CD4-positive, alpha-beta T cell (primary cell): Measurements from ENCODE around the gene HAPLN2. TPM values are rescaled to one million over a fixed set of nuclear protein-coding genes. Genes with fewer than 3 reads are reported as not detected.
A peak's percentile ranks its signal among the peaks of the same experiment; 100 is the strongest.

Experiments used
- ATAC-seq: fragments of 200-7000 bp; cut with Tn5 transposase; one replicate; pipeline ENCODE4 v1.10.0; 2022; ENCODE audit warnings: mild to moderate bottlenecking; ENCODE audit not compliant: poor library complexity
- CTCF ChIA-PET: fragments of 350-600 bp; sonication (Branson Sonifier 250); formaldehyde crosslinking; loops from one replicate; lab custom pipeline; 2021; ENCODE audit warnings: antibody characterized with exemption, inconsistent platforms; lab: Charles Lee
- POLR2A ChIA-PET: fragments of 350-600 bp; sonication (Branson Sonifier 250); formaldehyde crosslinking; loops from one replicate; lab custom pipeline; 2021; ENCODE audit warnings: antibody characterized with exemption, inconsistent platforms; lab: Charles Lee
- DNase-seq, 14 experiments: peaks; one replicate each; pipeline ENCODE4 v3.0.0-alpha.2; 2013 to 2020; ENCODE audit warnings: mixed read lengths in 2 of 14
- H3K27ac ChIP-seq, 2 donors: one replicate each; pipeline versions ENCODE4 v1.5.1 to v1.7.0; 2013; ENCODE audit warnings: low read length in 2 of 2, low read depth in 1 of 2, mild to moderate bottlenecking in 1 of 2
- H3K27me3 ChIP-seq, 2 experiments: 1 replicate in 1 of 2; 2 replicates in 1 of 2; pipeline versions ENCODE4 v1.6.1 to v1.7.0; 2013; ENCODE audit warnings: low read length in 2 of 2, control low read depth in 1 of 2, mild to moderate bottlenecking in 1 of 2, moderate library complexity in 1 of 2; ENCODE audit not compliant: insufficient read depth in 2 of 2, control insufficient read depth in 1 of 2
- H3K36me3 ChIP-seq: one replicate; pipeline ENCODE4 v1.6.1; 2013; ENCODE audit warnings: low read length, control low read depth; ENCODE audit not compliant: insufficient read depth
- H3K4me1 ChIP-seq: one replicate; pipeline ENCODE4 v1.6.1; 2013; ENCODE audit warnings: low read length, control low read depth; ENCODE audit not compliant: insufficient read depth
- H3K4me3 ChIP-seq: one replicate; pipeline ENCODE4 v1.5.1; 2013; ENCODE audit warnings: mild to moderate bottlenecking, low read length, moderate library complexity
- H3K9me3 ChIP-seq, 2 experiments: 1 replicate in 1 of 2; 2 replicates in 1 of 2; pipeline versions ENCODE4 v1.6.1 to v1.7.0; 2013; ENCODE audit warnings: low read length in 2 of 2, mild to moderate bottlenecking in 2 of 2, control low read depth in 1 of 2, moderate library complexity in 1 of 2; ENCODE audit not compliant: control insufficient read depth in 1 of 2, insufficient read depth in 1 of 2
- H3K27ac Mint-ChIP-seq: one replicate; pipeline ENCODE4 v1.8.0; 2020; ENCODE audit warnings: mixed read lengths
- H3K27me3 Mint-ChIP-seq: one replicate; pipeline ENCODE4 v1.8.0; 2021; ENCODE audit warnings: mixed read lengths
- H3K36me3 Mint-ChIP-seq: one replicate; pipeline ENCODE4 v1.8.0; 2021; ENCODE audit warnings: low read depth, mixed read lengths
- H3K4me1 Mint-ChIP-seq: one replicate; pipeline ENCODE4 v1.8.0; 2021; ENCODE audit warnings: low read depth, mixed read lengths
- H3K4me3 Mint-ChIP-seq: one replicate; pipeline ENCODE4 v1.8.0; 2020; ENCODE audit warnings: mild to moderate bottlenecking, mixed read lengths
- H3K9me3 Mint-ChIP-seq: one replicate; pipeline ENCODE4 v1.8.0; 2020; ENCODE audit warnings: mixed read lengths
- intact Hi-C, 2 experiments: fragments of 100-400 bp; cut with DNase I in 1 of 2; cut with micrococcal nuclease in 1 of 2; formaldehyde crosslinking; loops; one replicate each; pipeline versions ENCODE4 v1.15.1 to v1.9.0; 2023 to 2025; cut with DNase I, micrococcal nuclease
- total RNA-seq, 174 experiments: library from RNA in 2 of 174; stranded (reverse) in 2 of 174; gene quantifications; one replicate each; pipeline ENCODE4 v1.2.3 and lab custom pipeline; 2021 to 2026
- TF ChIP-seq, protein P1 (sequence below): fragments of 200-600 bp; IDR thresholded peaks from one replicate; pipeline ENCODE4 v1.8.0; 2022; ENCODE audit warnings: antibody characterized with exemption, mild to moderate bottlenecking

HAPLN2 gene
- total RNA-seq, 2 experiments from 2014 or later: 0.44 to 0.56 TPM

DNA sequence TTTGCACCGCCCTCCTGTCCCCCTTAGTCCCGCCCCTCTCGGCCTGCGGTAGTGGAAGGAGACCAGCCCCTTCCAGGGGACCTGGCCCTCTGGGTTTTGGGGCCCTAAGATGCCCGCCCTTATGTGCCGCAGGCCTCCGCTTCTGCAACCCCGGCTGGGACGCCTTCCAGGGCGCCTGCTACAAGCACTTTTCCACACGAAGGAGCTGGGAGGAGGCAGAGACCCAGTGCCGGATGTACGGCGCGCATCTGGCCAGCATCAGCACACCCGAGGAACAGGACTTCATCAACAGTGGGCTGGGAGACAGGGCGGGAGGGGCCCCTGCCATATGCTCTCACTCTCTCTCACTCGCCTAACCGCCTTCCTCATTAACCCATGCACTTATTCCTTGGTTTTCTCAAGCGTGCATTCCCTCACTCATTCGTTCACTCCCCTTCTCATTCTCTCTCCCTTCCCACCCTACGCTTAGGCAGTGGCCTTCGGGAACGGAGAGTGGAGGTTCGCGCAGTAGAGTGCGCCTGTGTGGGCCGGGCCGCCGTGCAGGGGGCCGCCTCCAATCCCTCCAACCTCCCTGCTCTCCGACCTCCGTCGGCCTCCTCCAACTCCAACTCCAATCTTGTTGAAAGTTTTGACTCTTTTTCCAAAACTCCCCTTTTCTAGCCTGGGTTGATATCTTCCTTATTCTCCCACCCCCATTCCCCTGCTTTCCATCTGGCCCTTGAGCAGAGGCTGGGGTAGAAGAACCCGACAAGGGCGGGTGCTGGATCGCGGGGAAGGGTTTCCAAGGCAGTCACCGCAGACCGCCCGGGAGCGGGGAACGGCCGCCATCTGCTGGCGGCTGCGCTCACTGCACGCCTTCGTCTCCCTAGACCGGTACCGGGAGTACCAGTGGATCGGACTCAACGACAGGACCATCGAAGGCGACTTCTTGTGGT lies 37.9 kb downstream of the HAPLN2 start:
- H3K27ac Mint-ChIP-seq: no peak overlapping the region
- peaks cover 61% of the 10 kb centered on the region for H3K27me3 Mint-ChIP-seq
- ATAC-seq (peak; percentile 60), DNase-seq (peak; percentile 51 to 86 (median 72))
- Histone ChIP-seq H3K9me3 (peaks cover 0 to 10% of the 10 kb centered on the region in 2 experiments), H3K4me1 (peaks cover 59% of the 10 kb centered on the region), H3K27me3 (peaks cover 45 to 53% of the 10 kb centered on the region in 2 experiments), H3K27ac (no peak overlapping the region), H3K36me3 (no peaks in the 10 kb centered on the region), H3K4me3 (peak overlapping the region; percentile 42)
- peak overlapping the region; percentile 77 for H3K4me3 Mint-ChIP-seq
- intact Hi-C loops: loop anchor here (1.0 kb wide), 1 partner anchor 31 kb away; no protein-coding TSS in a partner anchor
- peaks cover 56% of the 10 kb centered on the region for H3K4me1 Mint-ChIP-seq
- TF ChIP-seq, protein P1, sequence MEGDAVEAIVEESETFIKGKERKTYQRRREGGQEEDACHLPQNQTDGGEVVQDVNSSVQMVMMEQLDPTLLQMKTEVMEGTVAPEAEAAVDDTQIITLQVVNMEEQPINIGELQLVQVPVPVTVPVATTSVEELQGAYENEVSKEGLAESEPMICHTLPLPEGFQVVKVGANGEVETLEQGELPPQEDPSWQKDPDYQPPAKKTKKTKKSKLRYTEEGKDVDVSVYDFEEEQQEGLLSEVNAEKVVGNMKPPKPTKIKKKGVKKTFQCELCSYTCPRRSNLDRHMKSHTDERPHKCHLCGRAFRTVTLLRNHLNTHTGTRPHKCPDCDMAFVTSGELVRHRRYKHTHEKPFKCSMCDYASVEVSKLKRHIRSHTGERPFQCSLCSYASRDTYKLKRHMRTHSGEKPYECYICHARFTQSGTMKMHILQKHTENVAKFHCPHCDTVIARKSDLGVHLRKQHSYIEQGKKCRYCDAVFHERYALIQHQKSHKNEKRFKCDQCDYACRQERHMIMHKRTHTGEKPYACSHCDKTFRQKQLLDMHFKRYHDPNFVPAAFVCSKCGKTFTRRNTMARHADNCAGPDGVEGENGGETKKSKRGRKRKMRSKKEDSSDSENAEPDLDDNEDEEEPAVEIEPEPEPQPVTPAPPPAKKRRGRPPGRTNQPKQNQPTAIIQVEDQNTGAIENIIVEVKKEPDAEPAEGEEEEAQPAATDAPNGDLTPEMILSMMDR: peak; percentile 95
- CTCF ChIA-PET: interaction anchor here (1.3 to 2.9 kb wide), 5 partner anchors 30 to 69 kb away, joined by 3 to 12 read pairs (median 6); partner anchors contain the start of gene HAPLN2
- H3K36me3 Mint-ChIP-seq: no peaks in the 10 kb centered on the region
- H3K9me3 Mint-ChIP-seq: no peaks in the 10 kb centered on the region
- POLR2A ChIA-PET: interaction anchor here (0.7 kb wide), 1 partner anchor 58 kb away, joined by 3 read pairs; no protein-coding TSS in a partner anchor

DNA sequence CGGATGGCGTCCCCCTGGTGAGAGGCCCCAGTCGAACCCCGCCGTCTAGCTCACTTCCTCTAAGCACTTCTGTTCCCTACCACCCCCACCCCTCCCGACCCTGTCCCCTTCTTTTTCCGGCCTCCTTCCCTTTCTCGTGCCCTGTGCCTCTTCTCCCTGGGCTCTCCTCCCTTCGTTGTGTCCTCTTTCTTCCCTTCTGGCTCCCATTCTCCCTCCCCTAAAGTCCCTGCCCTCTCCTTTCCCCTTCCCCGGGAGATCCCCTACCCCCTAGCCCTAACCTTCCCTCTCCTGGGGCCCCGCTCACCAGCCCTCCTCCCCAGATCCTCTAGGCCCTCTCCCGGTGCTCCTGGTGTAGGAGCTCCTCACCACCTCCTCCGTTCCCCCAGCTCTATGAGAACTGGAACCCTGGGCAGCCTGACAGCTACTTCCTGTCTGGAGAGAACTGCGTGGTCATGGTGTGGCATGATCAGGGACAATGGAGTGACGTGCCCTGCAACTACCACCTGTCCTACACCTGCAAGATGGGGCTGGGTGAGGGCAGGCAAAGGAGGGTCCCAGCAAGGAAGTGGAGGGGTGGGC lies 38.6 kb downstream of the HAPLN2 start:
- intact Hi-C loops: loop anchor here (1.0 kb wide), 1 partner anchor 32 kb away; no protein-coding TSS in a partner anchor
- H3K4me1 ChIP-seq: peaks cover 60% of the 10 kb centered on the region
- Mint-ChIP-seq H3K36me3 (no peaks in the 10 kb centered on the region), H3K27ac (no peak overlapping the region), H3K4me1 (peaks cover 60% of the 10 kb centered on the region), H3K4me3 (peak overlapping the region; percentile 77), H3K27me3 (peaks cover 53% of the 10 kb centered on the region), H3K9me3 (no peaks in the 10 kb centered on the region)
- peaks cover 0 to 3% of the 10 kb centered on the region in 2 experiments for H3K9me3 ChIP-seq
- peaks cover 38 to 46% of the 10 kb centered on the region in 2 experiments for H3K27me3 ChIP-seq
- TF ChIP-seq, protein P1: peak; percentile 26
- ChIA-PET POLR2A (no interaction called here), CTCF (interaction anchor here (1.5 to 2.9 kb wide), 3 partner anchors 31 to 68 kb away, joined by 3 to 12 read pairs (median 11); no protein-coding TSS in a partner anchor)
- H3K36me3 ChIP-seq: no peaks in the 10 kb centered on the region
- DNase-seq: peak in 1 of 14 experiments; percentile 38
- H3K4me3 ChIP-seq: peak overlapping the region; percentile 42
- H3K27ac ChIP-seq: no peak overlapping the region
- ATAC-seq: no peak

DNA sequence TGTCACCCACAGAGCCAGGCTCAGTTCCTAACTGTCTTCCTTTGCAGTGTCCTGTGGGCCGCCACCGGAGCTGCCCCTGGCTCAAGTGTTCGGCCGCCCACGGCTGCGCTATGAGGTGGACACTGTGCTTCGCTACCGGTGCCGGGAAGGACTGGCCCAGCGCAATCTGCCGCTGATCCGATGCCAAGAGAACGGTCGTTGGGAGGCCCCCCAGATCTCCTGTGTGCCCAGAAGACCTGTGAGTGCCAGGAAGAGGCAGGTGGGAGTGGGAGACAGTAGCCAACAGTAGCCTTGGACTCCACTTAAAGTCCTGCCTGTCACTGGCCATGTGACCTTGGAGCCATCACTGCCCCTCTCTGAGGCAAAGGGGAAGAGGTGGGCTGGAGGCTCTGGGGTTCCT lies 39.3 kb downstream of the HAPLN2 start:
- CTCF ChIA-PET: interaction anchor here (1.5 to 2.9 kb wide), 3 partner anchors 32 to 68 kb away, joined by 3 to 12 read pairs (median 11); no protein-coding TSS in a partner anchor

More for the DNA sequence above, 39.3 kb downstream of the HAPLN2 start:
- no peak for ATAC-seq
- Histone ChIP-seq H3K9me3 (no peaks in the 10 kb centered on the region), H3K27ac (no peak overlapping the region), H3K4me1 (peaks cover 60% of the 10 kb centered on the region), H3K36me3 (no peaks in the 10 kb centered on the region), H3K4me3 (no peak overlapping the region), H3K27me3 (peaks cover 35 to 39% of the 10 kb centered on the region in 2 experiments)
- Mint-ChIP-seq H3K27ac (no peak overlapping the region), H3K27me3 (peaks cover 47% of the 10 kb centered on the region), H3K9me3 (no peaks in the 10 kb centered on the region), H3K36me3 (no peaks in the 10 kb centered on the region), H3K4me3 (no peak overlapping the region), H3K4me1 (peaks cover 60% of the 10 kb centered on the region)
- POLR2A ChIA-PET: no interaction called here
- intact Hi-C loops: no loop called here
- TF ChIP-seq, protein P1: no peak
- DNase-seq: no peak
